ENCODE results near the gene DPP4. TPM values are rescaled to one million over a fixed set of nuclear protein-coding genes. Genes with fewer than 3 reads are reported as not detected.

The DPP4 gene
- total RNA-seq, 1 experiment from 2014 or later = 27.6 TPM

- Mint-ChIP-seq H3K4me1 (ENCODE audit: low read depth, unreplicated experiment) (no peaks in the 10 kb centered on the region), H3K27me3 (ENCODE audit: unreplicated experiment) (no peaks in the 10 kb centered on the region), H3K36me3 (ENCODE audit: insufficient read depth, unreplicated experiment) (no peaks in the 10 kb centered on the region), H3K4me3 (ENCODE audit: low read depth, unreplicated experiment) (no peak overlapping the region), H3K9me3 (ENCODE audit: low read depth, unreplicated experiment) (no peaks in the 10 kb centered on the region), H3K27ac (ENCODE audit: unreplicated experiment) (no peak overlapping the region)
- TF ChIP-seq CTCF (IDR thresholded peaks at IDR 0.05; ENCODE audit: unreplicated experiment) = no peak
- CTCF ChIA-PET = interaction anchor here (0.6 to 1.1 kb wide), 2 partner anchors 10 to 165 kb away, joined by 3 read pairs; no protein-coding TSS in a partner anchor
- no peak for DNase-seq
- intact Hi-C loops (cut with micrococcal nuclease; ENCODE audit: unreplicated experiment) = no loop called here
- TSS peak; percentile 88 for BruUV-seq (replicated peaks)
Observed at GRCh38 chr2:161992531-161992930, 81.5 kb downstream of the DPP4 start.

- no peak overlapping the region for H3K4me3 Mint-ChIP-seq (ENCODE audit: low read depth, unreplicated experiment)
- BruUV-seq (replicated peaks) = no TSS peak
Observed at GRCh38 chr2:161991991-161992390, 82.0 kb downstream of the DPP4 start.

GRCh38 chr2:161990741-161991140 lies 83.3 kb downstream of the DPP4 start:
- BruUV-seq (replicated peaks) = no TSS peak
- no peaks in the 10 kb centered on the region for H3K9me3 Mint-ChIP-seq (ENCODE audit: low read depth, unreplicated experiment)
- H3K4me1 Mint-ChIP-seq (ENCODE audit: low read depth, unreplicated experiment) = no peaks in the 10 kb centered on the region
- peak; percentile 9 for DNase-seq
- intact Hi-C loops (cut with micrococcal nuclease; ENCODE audit: unreplicated experiment) = no loop called here
- no peak for TF ChIP-seq CTCF (IDR thresholded peaks at IDR 0.05; ENCODE audit: unreplicated experiment)
- CTCF ChIA-PET = interaction anchor here (0.7 kb wide), 1 partner anchor 1944 kb away, joined by 4 read pairs; no protein-coding TSS in a partner anchor
- no peak overlapping the region for H3K4me3 Mint-ChIP-seq (ENCODE audit: low read depth, unreplicated experiment)
- H3K27me3 Mint-ChIP-seq (ENCODE audit: unreplicated experiment) = no peaks in the 10 kb centered on the region
- no peak overlapping the region for H3K27ac Mint-ChIP-seq (ENCODE audit: unreplicated experiment)
- H3K36me3 Mint-ChIP-seq (ENCODE audit: insufficient read depth, unreplicated experiment) = no peaks in the 10 kb centered on the region

More at GRCh38 chr2:161991991-161992390, 82.0 kb downstream of the DPP4 start:
- no peaks in the 10 kb centered on the region for H3K27me3 Mint-ChIP-seq (ENCODE audit: unreplicated experiment)
- no peak overlapping the region for H3K27ac Mint-ChIP-seq (ENCODE audit: unreplicated experiment)
- DNase-seq = no peak
- CTCF ChIA-PET = no interaction called here
- H3K9me3 Mint-ChIP-seq (ENCODE audit: low read depth, unreplicated experiment) = no peaks in the 10 kb centered on the region
- intact Hi-C loops (cut with micrococcal nuclease; ENCODE audit: unreplicated experiment) = no loop called here
- TF ChIP-seq CTCF (IDR thresholded peaks at IDR 0.05; ENCODE audit: unreplicated experiment) = no peak
- no peaks in the 10 kb centered on the region for H3K36me3 Mint-ChIP-seq (ENCODE audit: insufficient read depth, unreplicated experiment)
- no peaks in the 10 kb centered on the region for H3K4me1 Mint-ChIP-seq (ENCODE audit: low read depth, unreplicated experiment)

- no peaks in the 10 kb centered on the region for H3K4me1 Mint-ChIP-seq (ENCODE audit: low read depth, unreplicated experiment)
- H3K27me3 Mint-ChIP-seq (ENCODE audit: unreplicated experiment) = no peaks in the 10 kb centered on the region
- H3K9me3 Mint-ChIP-seq (ENCODE audit: low read depth, unreplicated experiment) = no peaks in the 10 kb centered on the region
- H3K36me3 Mint-ChIP-seq (ENCODE audit: insufficient read depth, unreplicated experiment) = no peaks in the 10 kb centered on the region
- no peak overlapping the region for H3K4me3 Mint-ChIP-seq (ENCODE audit: low read depth, unreplicated experiment)
- CTCF ChIA-PET = no interaction called here
- no TSS peak for BruUV-seq (replicated peaks)
- TF ChIP-seq CTCF (IDR thresholded peaks at IDR 0.05; ENCODE audit: unreplicated experiment) = no peak
- no peak overlapping the region for H3K27ac Mint-ChIP-seq (ENCODE audit: unreplicated experiment)
- intact Hi-C loops (cut with micrococcal nuclease; ENCODE audit: unreplicated experiment) = no loop called here
- DNase-seq = no peak
Observed at GRCh38 chr2:161990036-161990435, 84.0 kb downstream of the DPP4 start.
